ENCODE data around the gene MTMR11. TPM values are rescaled to one million over a fixed set of nuclear protein-coding genes. Genes with fewer than 3 reads are reported as not detected.

MTMR11 gene
- total RNA-seq, 2 donors from 2014 or later, result 4.7 to 6.6 TPM

DNA sequence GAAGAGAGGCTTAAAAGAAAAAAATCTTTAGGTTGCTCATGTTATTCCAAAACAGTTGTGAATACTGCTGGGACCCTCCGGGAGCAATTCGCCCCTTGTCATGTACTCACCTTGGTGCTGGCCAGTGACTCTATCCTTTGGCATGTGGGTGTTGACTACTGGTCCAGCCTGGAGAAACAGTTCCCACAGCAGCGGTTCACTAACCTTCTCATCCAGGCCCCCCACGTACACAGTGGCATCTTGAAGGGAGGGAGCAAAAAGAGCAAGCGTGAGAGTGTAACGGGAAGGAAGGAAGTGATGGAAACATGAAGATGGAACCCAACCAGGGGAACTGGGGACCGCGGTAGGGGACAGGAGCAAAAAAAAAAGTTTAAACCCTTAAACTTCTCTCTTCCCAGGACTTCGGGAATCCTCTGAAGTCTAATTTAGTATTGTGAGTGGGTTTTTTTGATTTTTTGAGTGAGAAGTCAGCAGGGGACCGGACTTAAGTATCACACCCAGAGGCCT, 9.6 kb downstream of the MTMR11 start:
- Histone ChIP-seq H3K9ac (ENCODE audit: extremely low read depth, low read length, poor library complexity, severe bottlenecking) (peak overlapping the region; percentile 99), H3K27ac (ENCODE audit: low read depth, low read length) (no peak overlapping the region), H3K36me3 (ENCODE audit: control insufficient read depth, insufficient read depth, low read length) (peaks cover 46% of the 10 kb centered on the region), H3K4me1 (ENCODE audit: control insufficient read depth, insufficient read depth, low read length) (peaks cover 6% of the 10 kb centered on the region), H3K4me3 (ENCODE audit: low read length) (peak overlapping the region; percentile 99), H3K27me3 (ENCODE audit: control insufficient read depth, insufficient read depth, low read length, poor library complexity, severe bottlenecking) (no peaks in the 10 kb centered on the region), H3K9me3 (ENCODE audit: control insufficient read depth, low read length) (no peaks in the 10 kb centered on the region)
- peaks cover 43% of the 10 kb centered on the region for H3K36me3 Mint-ChIP-seq (ENCODE audit: low read depth)
- TF ChIP-seq, protein P1, sequence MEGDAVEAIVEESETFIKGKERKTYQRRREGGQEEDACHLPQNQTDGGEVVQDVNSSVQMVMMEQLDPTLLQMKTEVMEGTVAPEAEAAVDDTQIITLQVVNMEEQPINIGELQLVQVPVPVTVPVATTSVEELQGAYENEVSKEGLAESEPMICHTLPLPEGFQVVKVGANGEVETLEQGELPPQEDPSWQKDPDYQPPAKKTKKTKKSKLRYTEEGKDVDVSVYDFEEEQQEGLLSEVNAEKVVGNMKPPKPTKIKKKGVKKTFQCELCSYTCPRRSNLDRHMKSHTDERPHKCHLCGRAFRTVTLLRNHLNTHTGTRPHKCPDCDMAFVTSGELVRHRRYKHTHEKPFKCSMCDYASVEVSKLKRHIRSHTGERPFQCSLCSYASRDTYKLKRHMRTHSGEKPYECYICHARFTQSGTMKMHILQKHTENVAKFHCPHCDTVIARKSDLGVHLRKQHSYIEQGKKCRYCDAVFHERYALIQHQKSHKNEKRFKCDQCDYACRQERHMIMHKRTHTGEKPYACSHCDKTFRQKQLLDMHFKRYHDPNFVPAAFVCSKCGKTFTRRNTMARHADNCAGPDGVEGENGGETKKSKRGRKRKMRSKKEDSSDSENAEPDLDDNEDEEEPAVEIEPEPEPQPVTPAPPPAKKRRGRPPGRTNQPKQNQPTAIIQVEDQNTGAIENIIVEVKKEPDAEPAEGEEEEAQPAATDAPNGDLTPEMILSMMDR (conservative IDR thresholded peaks at IDR 0.05), result no peak
- DNase-seq, result no peak
- H3K4me3 Mint-ChIP-seq, result peak overlapping the region; percentile 86
- H3K27ac Mint-ChIP-seq, result peak overlapping the region; percentile 99
- no peaks in the 10 kb centered on the region for H3K9me3 Mint-ChIP-seq
- H3K27me3 Mint-ChIP-seq (ENCODE audit: insufficient read depth), result peaks cover 4% of the 10 kb centered on the region
- H3K4me1 Mint-ChIP-seq, result peaks cover 19% of the 10 kb centered on the region
- WGBS, 2 experiments (ENCODE audit: insufficient coverage in 1 of 2, insufficient read length in 1 of 2), result 2 to 4% methylated on average over 4 to 10 of the region's 10 CpGs

DNA sequence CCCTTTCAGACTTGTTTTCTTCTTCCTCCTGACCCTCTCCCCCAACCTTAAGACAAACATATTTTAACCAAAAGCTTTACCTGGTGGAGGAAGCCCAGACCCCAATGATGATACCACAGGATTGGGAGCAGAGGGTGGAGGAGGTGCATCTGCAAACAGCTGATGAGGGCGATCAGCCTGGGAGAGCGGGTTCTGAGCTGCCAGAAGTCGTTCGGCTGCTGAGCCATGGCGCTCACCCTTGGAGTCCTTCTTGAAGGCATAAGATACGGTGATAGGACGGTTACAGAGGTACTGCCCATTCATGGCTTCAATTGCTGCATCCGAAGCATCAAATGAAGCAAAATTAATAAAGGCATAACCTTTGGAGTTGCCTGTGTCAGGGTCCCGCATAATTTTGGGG, 10.4 kb downstream of the MTMR11 start:
- no peaks in the 10 kb centered on the region for H3K27me3 Mint-ChIP-seq (ENCODE audit: insufficient read depth)
- 95 to 97% methylated on average over 9 of the region's 9 CpGs for WGBS, 2 experiments (ENCODE audit: insufficient coverage in 1 of 2, insufficient read length in 1 of 2)
- H3K36me3 Mint-ChIP-seq (ENCODE audit: low read depth), result peaks cover 43% of the 10 kb centered on the region

DNA sequence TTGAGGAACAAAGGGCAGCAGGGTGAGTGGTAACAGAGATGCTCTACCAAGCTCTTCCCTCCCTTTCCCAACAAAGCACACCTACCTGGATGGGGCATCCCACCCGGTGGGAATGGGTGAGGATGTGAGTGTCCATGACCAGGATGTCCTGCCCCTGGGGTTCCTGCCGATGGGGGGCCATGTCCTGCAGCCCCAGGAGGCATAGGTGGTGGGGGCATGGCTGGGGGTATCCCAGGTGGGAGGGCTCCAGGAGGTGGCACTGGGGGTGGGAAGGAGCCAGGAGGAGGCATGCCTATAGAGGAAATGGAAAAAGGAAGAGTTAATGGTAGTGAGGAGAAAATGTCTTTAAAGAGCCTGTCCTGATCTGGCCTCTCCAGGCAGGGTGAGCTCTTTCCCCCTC, 10.9 kb downstream of the MTMR11 start:
- H3K4me3 ChIP-seq (ENCODE audit: low read length), result peak overlapping the region; percentile 99
- Mint-ChIP-seq H3K36me3 (ENCODE audit: low read depth) (peaks cover 43% of the 10 kb centered on the region), H3K4me3 (peak overlapping the region; percentile 86), H3K27me3 (ENCODE audit: insufficient read depth) (no peaks in the 10 kb centered on the region), H3K4me1 (peaks cover 19% of the 10 kb centered on the region), H3K27ac (no peak overlapping the region), H3K9me3 (no peaks in the 10 kb centered on the region)
- no peaks in the 10 kb centered on the region for H3K9me3 ChIP-seq (ENCODE audit: control insufficient read depth, low read length)
- H3K9ac ChIP-seq (ENCODE audit: extremely low read depth, low read length, poor library complexity, severe bottlenecking), result no peak overlapping the region
- peaks cover 6% of the 10 kb centered on the region for H3K4me1 ChIP-seq (ENCODE audit: control insufficient read depth, insufficient read depth, low read length)
- TF ChIP-seq, protein P1 (conservative IDR thresholded peaks at IDR 0.05), result no peak
- H3K27me3 ChIP-seq (ENCODE audit: control insufficient read depth, insufficient read depth, low read length, poor library complexity, severe bottlenecking), result no peaks in the 10 kb centered on the region
- DNase-seq, result no peak
- no peak overlapping the region for H3K27ac ChIP-seq (ENCODE audit: low read depth, low read length)
- 86% methylated on average over 2 of the region's 2 CpGs; no CpG with 5 or more reads in 1 of the 2 experiments for WGBS, 2 experiments (ENCODE audit: insufficient coverage in 1 of 2, insufficient read length in 1 of 2)
- H3K36me3 ChIP-seq (ENCODE audit: control insufficient read depth, insufficient read depth, low read length), result peaks cover 46% of the 10 kb centered on the region

More for the DNA sequence above, 10.4 kb downstream of the MTMR11 start:
- peaks cover 46% of the 10 kb centered on the region for H3K36me3 ChIP-seq (ENCODE audit: control insufficient read depth, insufficient read depth, low read length)
- H3K4me1 Mint-ChIP-seq, result peaks cover 19% of the 10 kb centered on the region
- TF ChIP-seq, protein P1 (conservative IDR thresholded peaks at IDR 0.05), result no peak
- H3K9ac ChIP-seq (ENCODE audit: extremely low read depth, low read length, poor library complexity, severe bottlenecking), result no peak overlapping the region
- peak overlapping the region; percentile 99 for H3K4me3 ChIP-seq (ENCODE audit: low read length)
- peak overlapping the region; percentile 69 for H3K27ac Mint-ChIP-seq
- H3K9me3 Mint-ChIP-seq, result no peaks in the 10 kb centered on the region
- H3K4me1 ChIP-seq (ENCODE audit: control insufficient read depth, insufficient read depth, low read length), result peaks cover 6% of the 10 kb centered on the region
- H3K27me3 ChIP-seq (ENCODE audit: control insufficient read depth, insufficient read depth, low read length, poor library complexity, severe bottlenecking), result no peaks in the 10 kb centered on the region
- peak overlapping the region; percentile 86 for H3K4me3 Mint-ChIP-seq
- H3K27ac ChIP-seq (ENCODE audit: low read depth, low read length), result no peak overlapping the region
- H3K9me3 ChIP-seq (ENCODE audit: control insufficient read depth, low read length), result no peaks in the 10 kb centered on the region
- DNase-seq, result no peak
